Transverse colon (tissue), 4 donors: ENCODE measurements around the gene EP400. TPM values are rescaled to one million over a fixed set of nuclear protein-coding genes. Genes with fewer than 3 reads are reported as not detected.

ENCODE experiments used
- DNase-seq: peaks from one replicate; pipeline ENCODE4 v3.0.0-alpha.2; 2019
- H3K27ac ChIP-seq, 4 donors: fragments of 200-600 bp; sonication (generic); 2 replicates each; pipeline ENCODE4 v1.5.1; 2016 to 2018; ENCODE audit warnings: inconsistent platforms in 4 of 4
- H3K27me3 ChIP-seq: fragments of 200-600 bp; sonication (generic); 2 replicates; pipeline ENCODE4 v1.5.1; 2017; ENCODE audit warnings: inconsistent platforms
- H3K36me3 ChIP-seq, 4 donors: fragments of 200-600 bp; sonication (generic); 2 replicates each; pipeline ENCODE4 v1.5.1; 2017 to 2019; ENCODE audit warnings: inconsistent platforms in 4 of 4
- H3K4me1 ChIP-seq, 4 donors: fragments of 200-600 bp; sonication (generic); 2 replicates each; pipeline ENCODE4 v1.5.1; 2017 to 2020; ENCODE audit warnings: inconsistent platforms in 4 of 4
- H3K4me3 ChIP-seq, 4 donors: fragments of 200-600 bp; sonication (generic); 1 replicate in 1 of 4; 2 replicates in 3 of 4; pipeline versions ENCODE4 v1.5.1 to v1.6.1; 2017 to 2019; ENCODE audit warnings: inconsistent platforms in 4 of 4
- H3K9me3 ChIP-seq, 2 donors: fragments of 200-600 bp; sonication (generic); 2 replicates each; pipeline ENCODE4 v1.5.1; 2017 to 2019; ENCODE audit warnings: inconsistent platforms in 2 of 2
- CTCF ChIP-seq, 5 experiments: fragments of 200-600 bp in 3 of 5; fragments of 450-650 bp in 2 of 5; sonication (generic) in 3 of 5; IDR thresholded peaks; 1 replicate in 2 of 5; 2 replicates in 3 of 5; pipeline ENCODE4 v1.5.1; 2016 to 2017; ENCODE audit warnings: antibody characterized with exemption in 5 of 5, inconsistent platforms in 3 of 5, mild to moderate bottlenecking in 2 of 5, moderate library complexity in 1 of 5
- EP300 ChIP-seq: sonication (generic); formaldehyde crosslinking; IDR thresholded peaks from one replicate; pipeline ENCODE4 v1.6.1; 2017; ENCODE audit warnings: antibody characterized with exemption, low read depth
- POLR2A ChIP-seq: fragments of 450-650 bp; IDR thresholded peaks from one replicate; pipeline ENCODE4 v1.6.1; 2016; ENCODE audit warnings: antibody characterized with exemption, mild to moderate bottlenecking, moderate library complexity
- POLR2AphosphoS5 ChIP-seq, 3 donors: sonication (generic); formaldehyde crosslinking; IDR thresholded peaks; one replicate each; pipeline ENCODE4 v1.6.1; 2016; ENCODE audit warnings: antibody characterized with exemption in 3 of 3
- WGBS, 2 donors: methylation state at CpG; one replicate each; pipeline ENCODE4 v1.1.5; 2018; ENCODE audit warnings: low coverage in 1 of 2; 5-methylcytosine and 5-hydroxymethylcytosine counted together
- in situ Hi-C, 4 donors: fragments of 200-750 bp; cut with MboI; loops; one replicate each; pipeline versions ENCODE4 v1.15.0 to v1.15.1; 2017; ENCODE audit warnings: low sequenced_read_pairs in 3 of 4, low pct_ligation_motif_present in 1 of 4, low pct_unique_long_range_greater_than_20kb in 1 of 4
- intact Hi-C: fragments of 100-400 bp; cut with DNase I; formaldehyde crosslinking; loops from one replicate; pipeline ENCODE4 v1.15.1; 2023; ENCODE audit warnings: low total_unique reads
- total RNA-seq, 4 donors: library from RNA; depleted of rRNA; stranded (reverse); fragments of >200 nt; gene quantifications; one replicate each; pipeline ENCODE4 v1.1.0, GENCODE V29; 2016

Gene EP400
- total RNA-seq, 4 donors from 2014 or later, result 25.4 to 67.3 (median 37.5) TPM

DNA sequence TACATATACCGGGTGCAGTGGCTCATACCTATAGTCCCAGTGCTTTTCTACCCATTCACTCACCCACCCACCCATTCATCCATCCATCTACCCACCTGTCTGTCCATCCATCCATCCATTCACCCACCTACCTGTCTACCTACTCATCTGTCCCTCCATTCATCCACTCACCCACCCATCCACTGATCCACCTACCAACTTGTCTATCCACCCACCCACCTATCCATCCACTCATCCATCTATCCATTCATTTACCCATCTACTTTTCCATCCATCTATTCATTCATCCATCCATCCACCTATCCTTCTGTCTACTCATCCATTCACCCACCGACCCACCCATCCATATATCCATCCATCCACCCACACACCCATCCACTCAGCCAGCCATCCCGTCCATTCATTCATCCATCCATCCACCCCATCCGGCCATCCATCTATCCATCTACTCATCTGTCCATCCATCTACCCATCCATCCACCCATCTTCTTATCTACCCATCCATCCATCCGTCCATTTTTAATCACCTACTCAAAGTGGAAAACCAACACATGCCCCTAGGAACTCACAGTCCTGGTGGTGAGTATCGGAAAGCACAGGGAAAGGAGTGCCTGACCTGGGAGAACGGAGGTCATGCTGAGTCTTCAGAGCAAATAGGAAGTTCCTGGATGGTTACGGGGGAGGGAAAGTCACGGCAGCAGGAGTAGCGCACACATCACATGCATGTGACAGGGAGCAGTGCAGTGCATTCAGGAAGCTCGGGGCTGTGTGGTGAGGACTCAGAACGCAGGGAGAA lies 174.4 kb downstream of the EP400 start:
- H3K4me3 ChIP-seq, result no peak overlapping the region
- no peaks in the 10 kb centered on the region for H3K9me3 ChIP-seq
- in situ Hi-C loops, result no loop called here
- DNase-seq, result no peak
- WGBS, 2 donors, result 73 to 96% methylated on average over 5 to 12 of the region's 12 CpGs
- peaks cover 0 to 23% (median 8%) of the 10 kb centered on the region in 4 donors for H3K36me3 ChIP-seq
- no peaks in the 10 kb centered on the region for H3K4me1 ChIP-seq
- H3K27me3 ChIP-seq, result no peaks in the 10 kb centered on the region
- TF ChIP-seq EP300 (no peak), POLR2A (no peak), POLR2AphosphoS5 (IDR thresholded peaks at IDR 0.05) (no peak), CTCF (IDR thresholded peaks at IDR 0.05) (no peak)
- intact Hi-C loops, result no loop called here
- H3K27ac ChIP-seq, result no peak overlapping the region

GRCh38 chr12:132124766-132125425 lies 175.2 kb downstream of the EP400 start:
- intact Hi-C loops, result no loop called here
- H3K27me3 ChIP-seq, result no peaks in the 10 kb centered on the region
- no peak overlapping the region for H3K4me3 ChIP-seq
- TF ChIP-seq POLR2AphosphoS5 (IDR thresholded peaks at IDR 0.05) (no peak), POLR2A (no peak), EP300 (no peak), CTCF (IDR thresholded peaks at IDR 0.05) (no peak)
- DNase-seq, result no peak
- in situ Hi-C loops, result no loop called here
- H3K9me3 ChIP-seq, result no peaks in the 10 kb centered on the region
- H3K36me3 ChIP-seq, result peaks cover 0 to 23% (median 8%) of the 10 kb centered on the region in 4 donors
- H3K27ac ChIP-seq, result no peak overlapping the region
- WGBS, 2 donors, result 97% methylated on average over 19 of the region's 19 CpGs; no CpG with 5 or more reads in 1 of the 2 donors
- no peaks in the 10 kb centered on the region for H3K4me1 ChIP-seq

DNA sequence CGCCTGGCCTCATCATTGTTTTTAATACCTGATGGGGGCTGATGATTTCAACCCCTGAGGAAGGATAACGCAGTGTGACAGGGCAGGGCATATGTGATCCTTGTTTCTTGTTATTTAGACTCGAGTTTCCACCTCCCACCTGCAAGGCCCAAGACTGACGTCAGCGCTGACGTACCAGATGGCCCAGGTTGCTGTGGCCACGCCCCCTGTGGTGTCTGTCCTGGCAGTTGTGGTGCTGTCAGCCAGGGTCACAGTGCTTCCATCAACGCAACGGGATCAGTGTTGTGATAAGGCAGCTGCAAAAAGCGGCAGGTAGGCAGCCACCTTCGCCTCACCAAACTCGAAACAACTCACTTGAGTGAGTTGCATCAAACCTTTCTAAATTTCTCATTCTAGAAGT lies 176.0 kb downstream of the EP400 start:
- H3K27me3 ChIP-seq, result no peaks in the 10 kb centered on the region
- no peak for TF ChIP-seq POLR2A
- no peak for TF ChIP-seq CTCF (IDR thresholded peaks at IDR 0.05)
- no peak for TF ChIP-seq POLR2AphosphoS5 (IDR thresholded peaks at IDR 0.05)
- TF ChIP-seq EP300, result no peak
- WGBS, 2 donors, result 80 to 94% methylated on average over 2 to 12 of the region's 12 CpGs
- no peaks in the 10 kb centered on the region for H3K9me3 ChIP-seq
- no peak for DNase-seq
- H3K36me3 ChIP-seq, result peaks cover 0 to 23% (median 8%) of the 10 kb centered on the region in 4 donors
- H3K4me3 ChIP-seq, result no peak overlapping the region
- no peaks in the 10 kb centered on the region for H3K4me1 ChIP-seq
- H3K27ac ChIP-seq, result no peak overlapping the region
- intact Hi-C loops, result no loop called here
- in situ Hi-C loops, result no loop called here

DNA sequence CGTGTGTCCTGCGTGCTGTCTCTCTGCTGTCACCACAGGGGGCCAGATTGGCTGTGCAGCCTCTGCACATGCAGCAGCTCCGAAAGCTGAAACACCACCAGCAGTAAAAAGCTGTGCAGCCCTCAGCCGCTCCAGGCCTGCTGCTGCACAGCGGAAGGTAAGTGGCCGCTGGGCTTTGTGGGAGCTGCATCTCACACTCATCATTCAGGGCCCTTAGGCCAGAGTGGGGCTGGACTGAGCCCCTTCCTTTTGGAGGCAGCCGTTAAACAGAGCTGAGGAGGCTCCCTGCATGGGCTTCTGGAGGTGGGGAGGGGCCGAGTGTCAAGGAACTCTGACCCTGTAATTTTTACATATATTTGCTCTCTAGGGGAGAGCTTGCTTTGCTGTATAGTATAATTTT lies 177.3 kb downstream of the EP400 start:
- no peak for DNase-seq
- in situ Hi-C loops, result no loop called here
- WGBS, 2 donors, result 98% methylated on average over 6 of the region's 8 CpGs; no CpG with 5 or more reads in 1 of the 2 donors

More for the DNA sequence above, 177.3 kb downstream of the EP400 start:
- intact Hi-C loops, result no loop called here
- no peak overlapping the region for H3K4me3 ChIP-seq
- H3K9me3 ChIP-seq, result no peaks in the 10 kb centered on the region
- H3K36me3 ChIP-seq, result peaks cover 0 to 23% (median 4%) of the 10 kb centered on the region in 4 donors
- H3K4me1 ChIP-seq, result no peaks in the 10 kb centered on the region
- H3K27me3 ChIP-seq, result no peaks in the 10 kb centered on the region
- TF ChIP-seq CTCF (IDR thresholded peaks at IDR 0.05) (no peak), EP300 (no peak), POLR2A (no peak), POLR2AphosphoS5 (IDR thresholded peaks at IDR 0.05) (no peak)
- H3K27ac ChIP-seq, result no peak overlapping the region
